Panc1 (cell line): ENCODE data around the gene CPT1B. TPM values are rescaled to one million over a fixed set of nuclear protein-coding genes. Genes with fewer than 3 reads are reported as not detected.

Source experiments
- ATAC-seq: fragments of 200-7000 bp; cut with Tn5 transposase; 2 replicates; pipeline ENCODE4 v1.9.1; 2020; ENCODE audit warnings: mild to moderate bottlenecking, moderate library complexity
- BruUV-seq: library from RNA; stranded (reverse); fragments of 400-500 nt; replicated peaks from 2 replicates; lab custom pipeline; 2021; lab: Mats Ljungman, UMichigan
- CTCF ChIA-PET: fragments of 300-600 bp; sonication (Branson Sonifier 250); formaldehyde crosslinking; loops from one replicate; lab custom pipeline; 2022; ENCODE audit warnings: antibody characterized with exemption; lab: Charles Lee
- POLR2A ChIA-PET: fragments of 300-600 bp; sonication (Branson Sonifier 250); formaldehyde crosslinking; loops from one replicate; lab custom pipeline; 2022; ENCODE audit warnings: antibody characterized with exemption; lab: Charles Lee
- DNase-seq: peaks from one replicate; pipeline ENCODE4 v3.0.0-alpha.2; 2010; ENCODE audit warnings: low read depth, low spot score
- H3K27ac ChIP-seq: 2 replicates; pipeline ENCODE4 v1.5.1; 2011; ENCODE audit warnings: mild to moderate bottlenecking, low read length, inconsistent platforms
- H3K27me3 ChIP-seq: fragments of 200-500 bp; sonication (Bioruptor generic); 2 replicates; pipeline ENCODE4 v1.6.0; 2014; ENCODE audit warnings: low read length, inconsistent platforms; ENCODE audit not compliant: control insufficient read depth, insufficient read depth
- H3K36me3 ChIP-seq: fragments of 200-500 bp; sonication (Bioruptor generic); 2 replicates; pipeline ENCODE4 v1.5.1; 2014; ENCODE audit warnings: inconsistent platforms, mild to moderate bottlenecking, low read length, moderate library complexity; ENCODE audit not compliant: control insufficient read depth, insufficient read depth
- H3K4me1 ChIP-seq: 2 replicates; pipeline ENCODE4 v1.5.1; 2011; ENCODE audit warnings: inconsistent platforms, mild to moderate bottlenecking, low read length, moderate library complexity; ENCODE audit not compliant: control insufficient read depth, insufficient read depth
- H3K4me3 ChIP-seq, 2 experiments: 2 replicates each; pipeline ENCODE4 v1.5.1; 2011 to 2012; ENCODE audit warnings: low read depth in 2 of 2, low read length in 2 of 2, mild to moderate bottlenecking in 2 of 2, inconsistent platforms in 1 of 2, moderate library complexity in 1 of 2
- H3K9me3 ChIP-seq: fragments of 200-500 bp; sonication (Bioruptor generic); 2 replicates; pipeline ENCODE4 v1.5.1; 2014; ENCODE audit warnings: low read depth, mild to moderate bottlenecking, inconsistent platforms, low read length, moderate library complexity; ENCODE audit not compliant: control insufficient read depth, insufficient read depth
- CTCF ChIP-seq: fragments of 450-650 bp; IDR thresholded peaks from 2 replicates; pipeline ENCODE4 v1.5.1; 2017; ENCODE audit warnings: mild to moderate bottlenecking
- POLR2AphosphoS5 ChIP-seq: IDR thresholded peaks from 2 replicates; pipeline ENCODE4 v1.6.1; 2012; ENCODE audit warnings: mild to moderate bottlenecking, low read depth, low read length, moderate library complexity
- REST ChIP-seq, 2 experiments: IDR thresholded peaks; 2 replicates each; pipeline ENCODE4 v1.6.1; 2011 to 2012; ENCODE audit warnings: low read depth in 2 of 2, control low read depth in 1 of 2, low read length in 1 of 2, mild to moderate bottlenecking in 1 of 2, moderate library complexity in 1 of 2; ENCODE audit not compliant: insufficient read depth in 1 of 2
- SIN3A ChIP-seq: IDR thresholded peaks from 2 replicates; pipeline ENCODE4 v1.6.1; 2012; ENCODE audit warnings: low read depth, mild to moderate bottlenecking, low read length, moderate library complexity, borderline replicate concordance; ENCODE audit not compliant: insufficient read depth
- TCF7L2 ChIP-seq: IDR thresholded peaks from 2 replicates; pipeline ENCODE4 v1.6.1; 2011; ENCODE audit warnings: mild to moderate bottlenecking, low read depth, low read length, inconsistent platforms
- in situ Hi-C: cut with HindIII; loops from 2 replicates; pipeline ENCODE4 v1.10.0; 2016; ENCODE audit warnings: low sequenced_read_pairs, low pct_unique_long_range_greater_than_20kb
- intact Hi-C: fragments of 100-400 bp; cut with micrococcal nuclease; formaldehyde crosslinking; loops from one replicate; pipeline ENCODE4 v1.10.0; 2022; ENCODE audit not compliant: unreplicated experiment
- total RNA-seq: library from RNA; stranded (reverse); gene quantifications from one replicate; pipeline ENCODE4 v1.2.1, GENCODE V29; 2021; ENCODE audit not compliant: unreplicated experiment

Gene CPT1B
- total RNA-seq, 1 experiment from 2014 or later: 18.4 TPM

- Histone ChIP-seq H3K9me3 (no peaks in the 10 kb centered on the region), H3K27me3 (no peaks in the 10 kb centered on the region), H3K36me3 (no peaks in the 10 kb centered on the region), H3K4me3 (no peak overlapping the region), H3K4me1 (0 out of 2 replicates have a peak, but pooled peaks cover 2% of the 10 kb centered on the region), H3K27ac (no peak overlapping the region)
- no TSS peak for BruUV-seq
- ATAC-seq (no peak), DNase-seq (no peak)
- intact Hi-C loops: no loop called here
- ChIA-PET CTCF (interaction anchor here (1.3 kb wide), 1 partner anchor 44 kb away, joined by 4 read pairs; no protein-coding TSS in a partner anchor), POLR2A (no interaction called here)
- in situ Hi-C loops: no loop called here
- no peak for TF ChIP-seq REST (IDR thresholded peaks at IDR 0.05; ENCODE audit: insufficient read depth in 1 of 2, low read depth in 2 of 2, low read length in 1 of 2)
- no peak for TF ChIP-seq SIN3A
- no peak for TF ChIP-seq TCF7L2
- TF ChIP-seq CTCF: no peak
- no peak for TF ChIP-seq POLR2AphosphoS5
These were observed 1.2 kb downstream of the CPT1B start for GRCh38 chr22:50576806-50577696.

- Histone ChIP-seq H3K4me3 (no peak overlapping the region), H3K9me3 (no peaks in the 10 kb centered on the region), H3K36me3 (no peaks in the 10 kb centered on the region), H3K27ac (no peak overlapping the region), H3K4me1 (0 out of 2 replicates have a peak, but pooled peaks cover 2% of the 10 kb centered on the region), H3K27me3 (no peaks in the 10 kb centered on the region)
- no peak for DNase-seq
- peak; percentile 72 for ATAC-seq
- ChIA-PET POLR2A (no interaction called here), CTCF (interaction anchor here (1.3 kb wide), 2 partner anchors 13 to 45 kb away, joined by 3 to 4 read pairs; no protein-coding TSS in a partner anchor)
- no TSS peak for BruUV-seq
- in situ Hi-C loops (no loop called here), intact Hi-C loops (no loop called here)
- TF ChIP-seq REST (IDR thresholded peaks at IDR 0.05; ENCODE audit: insufficient read depth in 1 of 2, low read depth in 2 of 2, low read length in 1 of 2): 0 out of 4 replicates have a peak, but pooled peaks of 1 of the 2 experiments have one; percentile 21
- no peak for TF ChIP-seq SIN3A
- TF ChIP-seq CTCF: no peak; the same call in 1 of the 2 replicates
These were observed 2.2 kb downstream of the CPT1B start for GRCh38 chr22:50576070-50576469.
